ENCODE results near the gene CD276.

CD276 gene

DNA sequence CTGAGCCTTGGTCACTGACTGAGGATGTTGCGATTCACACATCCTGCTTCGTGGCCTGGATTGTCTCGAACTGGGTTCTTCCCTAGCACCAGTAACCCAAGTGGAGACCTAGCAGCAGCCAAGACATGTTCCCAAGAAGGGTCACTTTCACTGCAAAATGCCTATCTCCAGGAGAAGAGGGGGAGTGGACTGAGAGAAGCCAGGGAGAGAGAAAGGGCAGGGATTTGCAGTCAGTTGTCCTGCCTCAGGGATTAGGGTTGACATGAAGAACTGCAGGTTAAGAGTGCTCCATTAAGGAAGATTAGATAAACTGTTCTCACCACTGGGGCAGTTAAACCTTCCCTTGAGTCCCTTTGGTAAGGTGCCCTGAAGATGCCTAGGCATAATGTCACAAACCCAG lies 5.7 kb upstream of the CD276 start:
- no peak for TF ChIP-seq EZH2phosphoT487 (conservative IDR thresholded peaks at IDR 0.05; ENCODE audit: low read length)
- TF ChIP-seq, protein P1, sequence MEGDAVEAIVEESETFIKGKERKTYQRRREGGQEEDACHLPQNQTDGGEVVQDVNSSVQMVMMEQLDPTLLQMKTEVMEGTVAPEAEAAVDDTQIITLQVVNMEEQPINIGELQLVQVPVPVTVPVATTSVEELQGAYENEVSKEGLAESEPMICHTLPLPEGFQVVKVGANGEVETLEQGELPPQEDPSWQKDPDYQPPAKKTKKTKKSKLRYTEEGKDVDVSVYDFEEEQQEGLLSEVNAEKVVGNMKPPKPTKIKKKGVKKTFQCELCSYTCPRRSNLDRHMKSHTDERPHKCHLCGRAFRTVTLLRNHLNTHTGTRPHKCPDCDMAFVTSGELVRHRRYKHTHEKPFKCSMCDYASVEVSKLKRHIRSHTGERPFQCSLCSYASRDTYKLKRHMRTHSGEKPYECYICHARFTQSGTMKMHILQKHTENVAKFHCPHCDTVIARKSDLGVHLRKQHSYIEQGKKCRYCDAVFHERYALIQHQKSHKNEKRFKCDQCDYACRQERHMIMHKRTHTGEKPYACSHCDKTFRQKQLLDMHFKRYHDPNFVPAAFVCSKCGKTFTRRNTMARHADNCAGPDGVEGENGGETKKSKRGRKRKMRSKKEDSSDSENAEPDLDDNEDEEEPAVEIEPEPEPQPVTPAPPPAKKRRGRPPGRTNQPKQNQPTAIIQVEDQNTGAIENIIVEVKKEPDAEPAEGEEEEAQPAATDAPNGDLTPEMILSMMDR (IDR thresholded peaks at IDR 0.05; ENCODE audit: insufficient read depth, low read length, poor library complexity, severe bottlenecking), result no peak
- Histone ChIP-seq H3K27me3 (ENCODE audit: low read length) (no peaks in the 10 kb centered on the region), H3K36me3 (ENCODE audit: low read length) (no peaks in the 10 kb centered on the region), H3K4me3 (ENCODE audit: insufficient read depth, low read length, poor library complexity, severe bottlenecking) (no peak overlapping the region), H3K9ac (ENCODE audit: low read length) (no peak overlapping the region), H4K20me1 (ENCODE audit: low read depth, low read length) (no peaks in the 10 kb centered on the region), H3K79me2 (ENCODE audit: insufficient read depth, low read length) (no peaks in the 10 kb centered on the region), H2AFZ (ENCODE audit: low read depth, low read length, severe bottlenecking) (no peak overlapping the region), H3K9me2 (replicated peaks; ENCODE audit: insufficient read depth, low read length) (no peaks in the 10 kb centered on the region), H3K27ac (ENCODE audit: low read depth, low read length) (no peak overlapping the region), H3K4me2 (ENCODE audit: low read depth, low read length, poor library complexity, severe bottlenecking) (no peak overlapping the region), H3K9me3 (ENCODE audit: insufficient read depth, low read length) (no peaks in the 10 kb centered on the region), H3F3A (ENCODE audit: insufficient read depth) (no peaks in the 10 kb centered on the region)

DNA sequence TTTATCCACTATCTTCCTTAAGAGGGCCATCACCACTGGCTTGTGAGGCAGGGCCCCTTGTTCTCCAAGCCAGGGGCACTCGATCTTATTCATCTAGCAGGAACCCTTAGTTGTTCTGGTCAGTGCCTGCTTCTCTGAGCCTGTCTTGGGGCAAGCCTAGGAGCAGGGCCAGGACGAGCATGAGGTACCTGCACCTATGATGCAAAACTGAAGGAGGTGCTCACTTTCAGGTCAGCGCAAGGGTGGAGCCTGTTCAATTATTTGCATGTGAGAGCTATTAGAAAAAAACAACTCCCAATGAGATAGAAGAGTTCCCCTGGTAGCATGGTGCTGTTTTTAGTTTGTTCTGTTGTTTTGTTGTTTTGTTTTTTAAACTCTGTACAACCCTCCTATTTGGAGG lies 5.0 kb upstream of the CD276 start:
- H3K9ac ChIP-seq (ENCODE audit: low read length), result no peak overlapping the region
- H3K27me3 ChIP-seq (ENCODE audit: low read length), result no peaks in the 10 kb centered on the region
- TF ChIP-seq EZH2phosphoT487 (conservative IDR thresholded peaks at IDR 0.05; ENCODE audit: low read length), result no peak
- TF ChIP-seq, protein P1 (IDR thresholded peaks at IDR 0.05; ENCODE audit: insufficient read depth, low read length, poor library complexity, severe bottlenecking), result no peak
- no peak overlapping the region for H3K4me3 ChIP-seq (ENCODE audit: insufficient read depth, low read length, poor library complexity, severe bottlenecking)
- H3K79me2 ChIP-seq (ENCODE audit: insufficient read depth, low read length), result no peaks in the 10 kb centered on the region
- no peaks in the 10 kb centered on the region for H3K9me3 ChIP-seq (ENCODE audit: insufficient read depth, low read length)
- no peaks in the 10 kb centered on the region for H3K36me3 ChIP-seq (ENCODE audit: low read length)
- H3K9me2 ChIP-seq (replicated peaks; ENCODE audit: insufficient read depth, low read length), result no peaks in the 10 kb centered on the region
- H4K20me1 ChIP-seq (ENCODE audit: low read depth, low read length), result no peaks in the 10 kb centered on the region
- no peak overlapping the region for H3K27ac ChIP-seq (ENCODE audit: low read depth, low read length)
- no peaks in the 10 kb centered on the region for H3F3A ChIP-seq (ENCODE audit: insufficient read depth)
- H2AFZ ChIP-seq (ENCODE audit: low read depth, low read length, severe bottlenecking), result no peak overlapping the region
- H3K4me2 ChIP-seq (ENCODE audit: low read depth, low read length, poor library complexity, severe bottlenecking), result no peak overlapping the region

DNA sequence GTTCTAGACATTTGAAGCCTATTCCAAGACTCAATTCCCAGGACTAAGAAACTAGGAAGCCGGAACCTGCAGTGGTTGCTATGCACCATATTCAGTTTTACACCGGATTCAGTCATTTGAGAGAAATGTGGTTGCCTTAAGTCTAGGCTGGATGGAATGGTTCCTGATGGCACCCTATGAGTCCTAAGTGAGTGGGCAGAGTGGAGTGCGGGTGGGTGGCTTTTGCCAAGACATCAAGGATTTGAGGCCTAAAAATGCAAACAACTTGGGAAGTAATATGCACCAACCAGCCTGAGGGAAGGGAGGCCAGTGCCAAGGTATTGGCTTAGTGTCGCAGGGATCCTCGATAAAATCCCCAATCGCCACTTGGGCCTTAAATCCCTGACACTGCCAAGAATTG lies 4.2 kb upstream of the CD276 start:
- Histone ChIP-seq H3K4me2 (ENCODE audit: low read depth, low read length, poor library complexity, severe bottlenecking) (no peak overlapping the region), H3K9me3 (ENCODE audit: insufficient read depth, low read length) (no peaks in the 10 kb centered on the region), H3K9me2 (replicated peaks; ENCODE audit: insufficient read depth, low read length) (no peaks in the 10 kb centered on the region), H3K27me3 (ENCODE audit: low read length) (no peaks in the 10 kb centered on the region), H3K27ac (ENCODE audit: low read depth, low read length) (no peak overlapping the region), H3K9ac (ENCODE audit: low read length) (no peak overlapping the region), H4K20me1 (ENCODE audit: low read depth, low read length) (no peaks in the 10 kb centered on the region), H2AFZ (ENCODE audit: low read depth, low read length, severe bottlenecking) (no peak overlapping the region), H3F3A (ENCODE audit: insufficient read depth) (no peaks in the 10 kb centered on the region), H3K4me3 (ENCODE audit: insufficient read depth, low read length, poor library complexity, severe bottlenecking) (no peak overlapping the region), H3K36me3 (ENCODE audit: low read length) (no peaks in the 10 kb centered on the region), H3K79me2 (ENCODE audit: insufficient read depth, low read length) (no peaks in the 10 kb centered on the region)
- no peak for TF ChIP-seq EZH2phosphoT487 (conservative IDR thresholded peaks at IDR 0.05; ENCODE audit: low read length)
- TF ChIP-seq, protein P1 (IDR thresholded peaks at IDR 0.05; ENCODE audit: insufficient read depth, low read length, poor library complexity, severe bottlenecking), result no peak

Data from SU-DHL-6 (cell line).